Measurements from ENCODE around the gene VENTX.

Gene VENTX

DNA sequence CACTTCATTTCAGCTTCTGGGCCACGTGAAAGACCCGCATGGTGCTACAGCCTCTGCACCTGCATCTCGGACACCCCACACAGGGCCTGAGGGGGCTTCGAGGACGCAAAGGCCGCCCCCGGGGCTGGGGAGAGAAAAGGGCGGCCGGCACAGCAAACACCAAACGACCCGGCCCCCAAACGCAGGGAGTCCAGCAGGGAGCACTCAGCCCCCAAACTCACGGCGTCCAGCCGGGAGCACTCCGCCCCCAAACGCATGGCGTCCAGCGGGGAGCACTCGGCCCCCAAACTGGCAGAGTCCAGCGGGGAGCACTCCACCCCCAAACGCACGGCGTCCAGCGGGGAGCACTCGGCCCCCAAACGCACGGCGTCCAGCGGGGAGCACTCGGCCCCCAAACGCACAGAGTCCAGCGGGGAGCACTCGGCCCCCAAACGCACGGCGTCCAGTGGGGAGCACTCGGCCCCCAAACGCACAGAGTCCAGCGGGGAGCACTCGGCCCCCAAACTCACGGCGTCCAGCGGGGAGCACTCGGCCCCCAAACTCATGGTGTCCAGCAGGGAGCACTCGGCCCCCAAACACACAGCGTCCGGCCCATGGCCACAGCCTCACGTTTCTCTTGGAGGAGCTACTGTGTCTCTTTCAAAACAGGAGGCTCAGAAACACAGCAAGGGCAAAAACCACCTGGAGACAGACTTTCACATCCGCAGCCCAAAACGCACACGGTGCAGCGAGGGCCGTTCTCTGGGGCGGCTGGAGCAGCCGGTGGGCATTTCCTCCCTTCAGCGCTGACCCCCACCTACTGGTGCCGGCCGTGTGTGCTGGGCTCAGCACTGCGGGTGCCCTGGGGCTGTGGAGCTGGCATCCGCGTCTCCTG, 34.6 kb upstream of the VENTX start:
- FAIRE-seq: no peak

GRCh38 chr10:133203652-133204195, 33.9 kb upstream of the VENTX start:
- FAIRE-seq: no peak

DNA sequence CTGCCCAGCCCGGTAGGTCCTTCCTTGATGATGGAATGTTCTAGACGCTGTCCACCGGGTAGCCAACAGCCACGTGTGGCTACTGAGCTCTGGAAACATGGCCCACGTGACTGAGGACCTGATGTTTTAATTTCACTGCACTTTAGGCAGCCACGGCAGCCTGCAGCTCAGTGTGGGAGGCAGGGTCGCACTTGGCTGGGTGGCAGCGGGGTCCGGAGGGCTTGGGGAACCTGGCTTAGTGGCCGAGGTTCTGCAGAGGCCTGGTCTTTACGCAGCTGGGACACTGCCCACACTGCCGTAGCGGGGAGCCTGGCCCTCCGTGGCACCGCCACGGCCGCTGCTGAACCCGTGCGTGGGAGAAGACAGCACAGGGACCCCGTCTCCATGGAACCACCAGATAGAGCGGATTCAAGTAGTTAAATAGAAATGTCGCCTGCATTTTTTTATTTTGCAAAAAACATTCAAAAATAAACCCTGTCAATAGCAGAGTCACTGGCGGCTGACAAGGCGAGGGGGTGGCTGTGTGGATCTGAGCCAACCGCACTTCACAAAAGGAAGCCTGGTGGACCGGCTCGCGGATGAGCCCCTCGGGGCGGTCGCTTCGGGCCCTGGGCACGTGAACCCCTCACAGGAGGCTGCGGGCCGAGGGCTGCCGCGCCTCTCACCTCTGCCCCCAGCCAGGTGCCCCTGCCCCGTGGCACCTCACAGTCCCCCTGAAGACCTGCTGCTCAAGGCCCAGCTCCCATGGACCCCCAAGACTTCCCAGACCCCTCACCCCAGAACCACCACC, 33.2 kb upstream of the VENTX start:
- FAIRE-seq: no peak

DNA sequence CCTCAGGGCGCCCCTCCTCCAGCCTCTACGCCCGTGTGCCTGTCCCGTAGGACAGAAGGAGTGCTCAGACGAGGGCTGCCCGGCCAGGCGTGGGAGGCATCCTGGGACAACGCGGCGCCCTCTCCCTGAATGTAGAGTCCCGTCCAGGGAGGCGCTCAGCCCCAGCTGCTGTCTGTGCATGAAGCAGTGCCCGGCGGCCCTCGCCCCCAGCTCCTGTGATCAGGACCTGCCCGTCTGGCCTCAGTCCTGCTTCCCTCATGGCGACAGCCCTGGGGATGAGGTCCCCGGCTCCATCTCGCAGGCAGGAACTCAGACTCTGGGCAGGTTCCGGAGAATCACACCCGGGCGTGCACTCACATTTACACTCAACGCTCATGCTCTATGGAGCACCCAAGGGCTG, 32.5 kb upstream of the VENTX start:
- FAIRE-seq: no peak

DNA sequence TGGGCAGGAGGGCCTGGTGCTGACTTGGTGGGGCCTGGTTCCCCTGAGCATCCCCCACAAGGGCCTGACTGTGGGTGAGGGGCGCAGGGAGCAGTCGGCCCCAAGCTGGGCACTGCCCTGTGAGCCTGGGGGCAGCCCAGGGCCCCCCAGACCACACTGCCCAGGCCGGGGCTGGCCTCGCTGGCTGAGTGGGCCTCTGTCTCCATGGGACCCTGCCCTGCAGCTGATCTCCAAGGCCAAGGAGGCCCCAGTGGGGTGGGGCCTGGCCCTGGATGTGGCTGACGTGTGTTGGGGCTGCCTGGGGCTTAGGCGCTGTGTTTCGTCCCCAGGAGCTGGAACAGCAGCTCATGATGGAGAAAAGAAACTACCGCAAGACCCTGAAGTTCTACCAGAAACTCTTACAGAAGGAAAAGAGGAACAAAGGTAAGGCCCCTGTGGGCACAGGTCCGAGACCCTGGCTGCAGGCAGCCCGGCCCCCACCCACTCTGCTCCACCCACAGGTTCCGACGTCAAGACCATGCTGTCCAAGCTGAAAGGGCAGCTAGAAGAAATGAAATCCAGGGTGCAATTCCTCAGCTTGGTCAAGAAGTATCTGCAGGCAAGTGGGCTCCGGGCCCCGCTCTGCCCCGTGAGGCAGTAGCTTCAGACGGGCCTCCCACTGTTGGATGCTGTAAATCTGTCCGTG, 31.2 kb upstream of the VENTX start:
- no peak for FAIRE-seq

DNA sequence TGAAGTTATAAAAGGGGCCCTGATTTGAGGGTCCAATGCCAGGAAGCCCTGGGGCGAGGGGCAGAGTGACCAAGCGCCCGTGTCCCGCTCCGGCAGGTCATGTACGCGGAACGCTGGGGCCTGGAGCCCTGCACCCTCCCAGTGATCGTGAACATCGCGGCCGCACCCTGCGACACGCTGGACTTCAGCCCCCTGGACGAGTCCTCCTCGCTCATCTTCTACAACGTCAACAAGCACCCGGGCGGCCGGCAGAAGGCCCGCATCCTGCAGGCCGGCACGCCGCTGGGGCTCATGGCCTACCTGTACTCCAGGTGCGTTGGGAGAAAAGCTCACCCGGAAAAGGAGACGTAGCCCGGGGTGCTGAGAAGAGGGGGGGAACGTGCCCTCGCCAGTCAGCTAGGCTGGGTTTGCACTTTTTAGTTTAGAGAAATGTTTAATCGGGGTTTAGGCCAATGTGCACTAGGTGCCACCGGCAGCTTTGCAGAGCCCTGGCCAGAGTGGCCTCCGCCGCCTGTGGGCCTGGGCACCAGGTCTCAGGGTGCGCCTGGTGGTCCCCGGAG, 30.5 kb upstream of the VENTX start:
- no peak for FAIRE-seq

GRCh38 chr10:133207627-133208026, 30.0 kb upstream of the VENTX start:
- no peak for FAIRE-seq

DNA sequence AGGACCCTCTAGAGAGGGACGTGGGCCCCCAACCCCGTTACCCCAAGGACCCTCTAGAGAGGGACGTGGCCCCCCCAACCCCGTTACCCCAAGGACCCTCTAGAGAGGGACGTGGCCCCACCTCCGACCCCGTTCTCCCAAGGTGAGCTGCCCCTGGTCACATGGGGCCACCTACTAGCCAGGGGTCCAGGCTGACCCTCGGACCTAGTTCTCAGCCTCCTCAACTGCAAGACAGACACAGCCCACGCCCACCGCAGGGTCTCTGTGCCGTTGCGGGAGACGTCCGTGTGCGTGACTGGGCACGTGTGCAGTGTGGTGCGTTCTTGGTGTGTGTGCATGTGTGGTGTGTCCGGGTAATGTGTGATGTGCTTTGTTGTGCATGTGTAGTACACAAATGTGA, 29.2 kb upstream of the VENTX start:
- FAIRE-seq: no peak

GRCh38 chr10:133209117-133209516, 28.5 kb upstream of the VENTX start:
- FAIRE-seq: no peak

GRCh38 chr10:133209641-133210040, 28.0 kb upstream of the VENTX start:
- no peak for FAIRE-seq

- no peak for FAIRE-seq
Observed at GRCh38 chr10:133210398-133211140, 27.1 kb upstream of the VENTX start.

GRCh38 chr10:133211141-133211830, 26.4 kb upstream of the VENTX start:
- no peak for FAIRE-seq

DNA sequence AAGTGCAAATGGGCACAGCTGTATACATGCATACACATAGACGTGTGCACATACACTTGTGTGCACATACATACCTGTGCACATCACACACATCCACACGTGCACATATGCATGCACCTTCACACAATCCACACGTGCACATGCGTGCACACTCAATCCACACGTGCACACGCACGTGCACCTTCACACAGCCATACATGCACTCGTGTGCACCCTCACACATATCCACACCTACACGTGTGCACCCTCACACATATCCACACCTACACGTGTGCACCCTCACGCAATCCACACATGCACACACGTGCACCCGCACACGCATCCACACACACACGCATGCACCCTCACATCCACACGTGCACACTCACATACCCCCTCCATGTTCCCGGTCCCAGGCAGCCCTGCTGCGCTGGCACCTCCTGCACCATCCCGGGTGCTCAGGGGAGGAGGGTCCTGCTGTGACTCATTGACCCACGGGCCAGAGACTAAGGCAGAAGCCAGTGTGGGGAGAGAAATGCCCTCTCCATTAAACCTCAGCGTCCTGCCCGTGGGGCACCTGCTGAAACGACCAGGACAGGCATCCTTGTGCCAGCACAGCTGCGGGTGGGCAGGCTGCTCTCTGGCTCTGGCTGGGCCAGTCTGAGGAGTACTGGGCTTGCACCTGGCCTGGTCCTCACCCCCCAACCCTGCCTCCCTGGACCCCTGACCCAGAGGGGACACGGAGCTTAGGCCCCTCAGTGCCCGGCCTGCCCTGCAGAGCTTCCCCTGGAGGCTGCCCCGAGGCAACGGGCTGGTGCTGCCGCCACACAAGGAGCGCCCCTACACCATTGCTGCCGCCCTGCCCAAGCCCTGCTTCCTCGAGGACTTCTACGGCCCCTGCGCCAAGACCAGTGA, 25.4 kb upstream of the VENTX start:
- FAIRE-seq: no peak

DNA sequence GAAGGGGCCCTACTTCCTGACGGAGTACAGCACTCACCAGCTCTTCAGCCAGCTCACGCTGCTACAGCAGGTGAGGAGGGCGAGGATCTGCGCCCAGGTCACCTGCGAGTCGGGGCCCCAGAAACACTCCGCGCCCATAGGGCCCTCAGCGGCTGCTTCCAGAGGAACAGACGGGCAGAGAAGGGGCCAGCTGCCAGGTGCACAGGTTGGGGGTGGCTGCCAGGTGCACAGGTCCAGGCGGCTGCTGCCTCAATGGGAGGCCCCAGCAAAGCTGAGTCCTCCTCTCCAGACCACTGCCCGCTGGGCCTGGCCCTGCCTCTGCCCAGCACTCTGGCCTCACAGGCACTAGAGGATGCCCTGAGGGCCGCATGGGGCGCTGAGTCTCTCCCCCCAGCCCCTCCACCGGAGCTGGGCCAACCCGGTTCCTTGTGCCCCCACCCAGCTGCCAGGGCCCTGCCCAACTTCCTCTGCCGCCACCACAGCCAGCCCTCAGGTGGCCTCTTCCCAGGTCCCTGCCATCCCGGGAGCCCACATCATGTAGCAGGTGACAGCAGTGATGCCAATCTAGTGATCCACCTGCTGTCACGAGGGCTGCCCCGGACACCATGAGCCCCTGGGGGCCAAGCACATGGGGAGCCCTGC, 24.7 kb upstream of the VENTX start:
- FAIRE-seq: no peak

GRCh38 chr10:133213641-133214467, 23.8 kb upstream of the VENTX start:
- no peak for FAIRE-seq

GRCh38 chr10:133214468-133215410, 22.9 kb upstream of the VENTX start:
- no peak for FAIRE-seq

GRCh38 chr10:133215586-133215985, 22.1 kb upstream of the VENTX start:
- FAIRE-seq: no peak

DNA sequence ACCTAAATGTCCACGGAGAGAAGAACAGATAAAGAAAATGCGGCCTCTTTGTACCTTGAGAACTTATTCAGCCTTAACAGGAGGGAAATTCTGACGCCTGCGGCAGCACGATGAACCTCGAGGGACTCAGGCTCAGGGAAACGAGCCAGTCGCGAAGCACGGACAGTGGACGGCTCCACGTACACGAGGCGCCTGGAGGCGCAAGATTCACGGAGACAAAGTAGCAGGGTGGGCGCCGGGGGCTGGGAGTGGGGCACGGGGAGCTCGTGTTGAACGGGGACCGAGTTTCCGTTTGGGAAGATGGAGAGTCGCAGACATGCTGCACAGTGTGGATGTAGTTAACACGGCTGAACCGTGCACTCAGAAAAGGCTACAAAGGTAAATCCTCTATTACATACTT, 20.9 kb upstream of the VENTX start:
- no peak for FAIRE-seq
